Lower leg skin (tissue), 4 donors: ENCODE measurements around the gene DOK6. TPM values are rescaled to one million over a fixed set of nuclear protein-coding genes. Genes with fewer than 3 reads are reported as not detected.

Source experiments
- DNase-seq, 2 donors: peaks; one replicate each; pipeline ENCODE4 v3.0.0-alpha.2; 2019; ENCODE audit warnings: low spot score in 2 of 2
- H3K4me3 ChIP-seq: fragments of 200-600 bp; sonication (generic); 2 replicates; pipeline ENCODE4 v1.5.1; 2017; ENCODE audit warnings: mild to moderate bottlenecking, low read depth; ENCODE audit not compliant: poor library complexity, severe bottlenecking
- CTCF ChIP-seq, 3 donors: fragments of 450-650 bp; IDR thresholded peaks; one replicate each; pipeline ENCODE4 v1.5.1; 2016; ENCODE audit warnings: antibody characterized with exemption in 3 of 3, mild to moderate bottlenecking in 3 of 3, moderate library complexity in 2 of 3
- POLR2A ChIP-seq, 2 donors: fragments of 450-650 bp; IDR thresholded peaks; one replicate each; pipeline ENCODE4 v1.6.1; 2016 to 2017; ENCODE audit warnings: antibody characterized with exemption in 2 of 2, mild to moderate bottlenecking in 1 of 2, moderate library complexity in 1 of 2
- WGBS, 2 donors: methylation state at CpG; one replicate each; pipeline ENCODE4 v1.1.5; 2018; 5-methylcytosine and 5-hydroxymethylcytosine counted together
- intact Hi-C: fragments of 100-400 bp; cut with DNase I; formaldehyde crosslinking; loops from one replicate; pipeline ENCODE4 v1.15.0; 2023; ENCODE audit warnings: low total_unique reads
- total RNA-seq, 4 donors: library from RNA; depleted of rRNA; stranded (reverse); fragments of >200 nt; gene quantifications; one replicate each; pipeline ENCODE4 v1.1.0, GENCODE V29; 2016

Gene DOK6
- total RNA-seq, 4 donors from 2014 or later: 0.21 to 0.45 (median 0.42) TPM

- no peak overlapping the region for H3K4me3 ChIP-seq
- DNase-seq: no peak
- WGBS, 2 donors: 38 to 44% methylated on average over 2 of the region's 2 CpGs
- intact Hi-C loops: loop anchor here (5.0 kb wide), 1 partner anchor 1688 kb away; no protein-coding TSS in a partner anchor
- TF ChIP-seq POLR2A (IDR thresholded peaks at IDR 0.05): no peak
Measured at GRCh38 chr18:69628774-69629359, 228.2 kb downstream of the DOK6 start.

- WGBS, 2 donors: 37 to 41% methylated on average over 3 of the region's 3 CpGs
- no peak overlapping the region for H3K4me3 ChIP-seq
- intact Hi-C loops: no loop called here
- no peak for DNase-seq
- TF ChIP-seq POLR2A (IDR thresholded peaks at IDR 0.05) (no peak), CTCF (IDR thresholded peaks at IDR 0.05) (no peak)
Measured at GRCh38 chr18:69631281-69631680, 230.6 kb downstream of the DOK6 start.

GRCh38 chr18:69635482-69635881, 234.8 kb downstream of the DOK6 start:
- WGBS, 2 donors: 60 to 70% methylated on average over 2 of the region's 2 CpGs
- TF ChIP-seq CTCF (IDR thresholded peaks at IDR 0.05) (no peak), POLR2A (IDR thresholded peaks at IDR 0.05) (no peak)

GRCh38 chr18:69636529-69637301, 236.0 kb downstream of the DOK6 start:
- H3K4me3 ChIP-seq: no peak overlapping the region
- TF ChIP-seq POLR2A (IDR thresholded peaks at IDR 0.05) (no peak), CTCF (IDR thresholded peaks at IDR 0.05) (no peak)
- 78 to 82% methylated on average over 6 of the region's 6 CpGs for WGBS, 2 donors
- intact Hi-C loops: no loop called here
- no peak for DNase-seq

More at GRCh38 chr18:69635482-69635881, 234.8 kb downstream of the DOK6 start:
- intact Hi-C loops: no loop called here
- no peak overlapping the region for H3K4me3 ChIP-seq
- no peak for DNase-seq

GRCh38 chr18:69638056-69638455, 237.4 kb downstream of the DOK6 start:
- intact Hi-C loops: no loop called here
- 0 to 59% methylated on average over 1 of the region's 1 CpG for WGBS, 2 donors
- no peak for TF ChIP-seq CTCF (IDR thresholded peaks at IDR 0.05)
- TF ChIP-seq POLR2A (IDR thresholded peaks at IDR 0.05): no peak
- no peak for DNase-seq
- no peak overlapping the region for H3K4me3 ChIP-seq

- no peak overlapping the region for H3K4me3 ChIP-seq
- DNase-seq: no peak
- TF ChIP-seq CTCF (IDR thresholded peaks at IDR 0.05) (no peak), POLR2A (IDR thresholded peaks at IDR 0.05) (no peak)
- intact Hi-C loops: no loop called here
- 86 to 89% methylated on average over 3 of the region's 3 CpGs for WGBS, 2 donors
Measured at GRCh38 chr18:69647702-69648101, 247.0 kb downstream of the DOK6 start.
